HS-27A (cell line): ENCODE results near the gene PRLHR.

Experiments used
- DNase-seq: peaks from one replicate; pipeline ENCODE4 v3.0.0-alpha.2; 2012; ENCODE audit warnings: low read depth, missing footprints

The PRLHR gene

GRCh38 chr10:118563373-118563890 is 32.0 kb downstream of the PRLHR start:
- no peak for DNase-seq

- no peak for DNase-seq
Measured at GRCh38 chr10:118562851-118563250, 32.6 kb downstream of the PRLHR start.

GRCh38 chr10:118557946-118558345 is 37.5 kb downstream of the PRLHR start:
- DNase-seq, result no peak

GRCh38 chr10:118551535-118552100 is 43.8 kb downstream of the PRLHR start:
- no peak for DNase-seq

GRCh38 chr10:118547282-118547681 is 48.2 kb downstream of the PRLHR start:
- DNase-seq, result no peak

GRCh38 chr10:118546479-118546878 is 49.0 kb downstream of the PRLHR start:
- DNase-seq, result no peak

GRCh38 chr10:118545381-118545780 is 50.1 kb downstream of the PRLHR start:
- no peak for DNase-seq

- DNase-seq, result no peak
Measured at GRCh38 chr10:118544401-118544948, 51.0 kb downstream of the PRLHR start.

GRCh38 chr10:118543714-118544400 is 51.6 kb downstream of the PRLHR start:
- DNase-seq, result no peak

- DNase-seq, result no peak
Measured at GRCh38 chr10:118542745-118543144, 52.7 kb downstream of the PRLHR start.

GRCh38 chr10:118542205-118542604 is 53.2 kb downstream of the PRLHR start:
- no peak for DNase-seq

- DNase-seq, result no peak
Measured at GRCh38 chr10:118541718-118542117, 53.7 kb downstream of the PRLHR start.
